ENCODE results near the gene GIGYF2. TPM values are rescaled to one million over a fixed set of nuclear protein-coding genes. Genes with fewer than 3 reads are reported as not detected.

The GIGYF2 gene
- total RNA-seq, 2 experiments from 2014 or later: 52.5 to 55.5 TPM

- no peak overlapping the region for H3K4me3 Mint-ChIP-seq
- ATAC-seq (ENCODE audit: poor library complexity) (no peak), DNase-seq (no peak)
- Histone ChIP-seq H3K4me3 (ENCODE audit: low read length) (no peak overlapping the region), H3K27ac (ENCODE audit: low read depth in 1 of 2, low read length in 2 of 2) (no peak overlapping the region), H3K36me3 (ENCODE audit: insufficient read depth, low read length) (peaks cover 74% of the 10 kb centered on the region), H3K9me3 (ENCODE audit: control insufficient read depth in 1 of 2, insufficient read depth in 1 of 2, low read length in 2 of 2) (no peaks in the 10 kb centered on the region), H3K4me1 (ENCODE audit: insufficient read depth, low read length) (peaks cover 19% of the 10 kb centered on the region), H3K27me3 (ENCODE audit: control insufficient read depth in 1 of 2, insufficient read depth in 2 of 2, low read length in 2 of 2) (no peaks in the 10 kb centered on the region)
- no peak for TF ChIP-seq CTCF (IDR thresholded peaks at IDR 0.05)
- no peaks in the 10 kb centered on the region for H3K9me3 Mint-ChIP-seq
- ChIA-PET POLR2A (no interaction called here), CTCF (no interaction called here)
- peaks cover 90% of the 10 kb centered on the region for H3K36me3 Mint-ChIP-seq (ENCODE audit: low read depth)
- intact Hi-C loops (cut with DNase I, micrococcal nuclease): no loop called here
- H3K4me1 Mint-ChIP-seq (ENCODE audit: low read depth): peaks cover 35% of the 10 kb centered on the region
- H3K27me3 Mint-ChIP-seq: no peaks in the 10 kb centered on the region
- H3K27ac Mint-ChIP-seq: peak overlapping the region; percentile 68
These were observed 139.8 kb downstream of the GIGYF2 start for GRCh38 chr2:232836934-232837333.

- peaks cover 71% of the 10 kb centered on the region for H3K36me3 ChIP-seq (ENCODE audit: insufficient read depth, low read length)
These were observed 141.3 kb downstream of the GIGYF2 start for GRCh38 chr2:232838406-232838874.

DNA sequence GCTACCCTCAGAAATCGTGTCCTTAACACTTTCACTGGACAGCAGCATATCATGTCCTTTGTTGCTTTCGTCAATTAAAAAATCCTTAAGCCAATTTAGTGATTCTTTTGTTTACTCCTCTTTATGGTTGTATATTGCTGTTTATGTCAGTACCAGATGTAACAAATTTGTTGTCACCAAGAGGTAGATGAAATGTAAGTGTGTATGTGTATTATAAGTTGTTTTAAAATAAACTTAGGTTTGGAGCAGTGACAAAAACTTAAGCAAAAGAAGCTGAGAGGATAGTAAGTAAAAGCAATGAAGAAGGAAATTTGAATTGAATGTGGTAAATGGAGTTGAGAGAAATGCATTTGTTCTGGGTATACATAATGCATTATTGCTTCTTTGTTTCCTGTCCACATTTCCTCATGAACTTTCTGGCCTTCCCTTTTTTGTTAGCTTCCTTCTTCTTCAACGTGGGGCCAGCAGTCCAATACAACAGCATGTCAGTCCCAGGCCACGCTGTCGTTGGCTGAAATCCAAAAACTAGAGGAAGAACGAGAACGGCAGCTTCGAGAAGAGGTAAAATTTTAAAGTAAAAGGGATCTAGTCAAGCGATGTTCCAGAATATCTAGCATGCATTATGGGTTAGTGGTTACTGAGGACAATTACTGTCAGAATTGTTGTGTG lies 142.4 kb downstream of the GIGYF2 start:
- H3K27ac ChIP-seq (ENCODE audit: low read depth in 1 of 2, low read length in 2 of 2): no peak overlapping the region
- H3K36me3 Mint-ChIP-seq (ENCODE audit: low read depth): peaks cover 86% of the 10 kb centered on the region
- H3K27me3 ChIP-seq (ENCODE audit: control insufficient read depth in 1 of 2, insufficient read depth in 2 of 2, low read length in 2 of 2): no peaks in the 10 kb centered on the region
- H3K4me1 Mint-ChIP-seq (ENCODE audit: low read depth): peaks cover 35% of the 10 kb centered on the region
- TF ChIP-seq CTCF (IDR thresholded peaks at IDR 0.05): no peak
- peak overlapping the region; percentile 75 for H3K27ac Mint-ChIP-seq
- no peak overlapping the region for H3K4me3 ChIP-seq (ENCODE audit: low read length)
- intact Hi-C loops (cut with DNase I, micrococcal nuclease): no loop called here
- peaks cover 19% of the 10 kb centered on the region for H3K4me1 ChIP-seq (ENCODE audit: insufficient read depth, low read length)
- H3K9me3 Mint-ChIP-seq: no peaks in the 10 kb centered on the region
- H3K27me3 Mint-ChIP-seq: no peaks in the 10 kb centered on the region
- CTCF ChIA-PET: interaction anchor here (1.2 kb wide), 1 partner anchor 13 kb away, joined by 3 read pairs; no protein-coding TSS in a partner anchor
- POLR2A ChIA-PET: no interaction called here
- H3K36me3 ChIP-seq (ENCODE audit: insufficient read depth, low read length): peaks cover 70% of the 10 kb centered on the region
- no peak overlapping the region for H3K4me3 Mint-ChIP-seq
- H3K9me3 ChIP-seq (ENCODE audit: control insufficient read depth in 1 of 2, insufficient read depth in 1 of 2, low read length in 2 of 2): no peaks in the 10 kb centered on the region
- DNase-seq (peak in 3 of 14 experiments; percentile 22 to 40 (median 36)), ATAC-seq (ENCODE audit: poor library complexity) (no peak)

More at GRCh38 chr2:232838406-232838874, 141.3 kb downstream of the GIGYF2 start:
- Histone ChIP-seq H3K27ac (ENCODE audit: low read depth in 1 of 2, low read length in 2 of 2) (peak overlapping the region; percentile 31 to 39), H3K4me3 (ENCODE audit: low read length) (no peak overlapping the region), H3K9me3 (ENCODE audit: control insufficient read depth in 1 of 2, insufficient read depth in 1 of 2, low read length in 2 of 2) (no peaks in the 10 kb centered on the region), H3K4me1 (ENCODE audit: insufficient read depth, low read length) (peaks cover 19% of the 10 kb centered on the region), H3K27me3 (ENCODE audit: control insufficient read depth in 1 of 2, insufficient read depth in 2 of 2, low read length in 2 of 2) (no peaks in the 10 kb centered on the region)
- peaks cover 86% of the 10 kb centered on the region for H3K36me3 Mint-ChIP-seq (ENCODE audit: low read depth)
- intact Hi-C loops (cut with DNase I, micrococcal nuclease): no loop called here
- ChIA-PET POLR2A (no interaction called here), CTCF (no interaction called here)
- no peaks in the 10 kb centered on the region for H3K9me3 Mint-ChIP-seq
- H3K4me1 Mint-ChIP-seq (ENCODE audit: low read depth): peaks cover 35% of the 10 kb centered on the region
- TF ChIP-seq CTCF (IDR thresholded peaks at IDR 0.05): no peak
- DNase-seq (peak; percentile 24 to 81 (median 60)), ATAC-seq (ENCODE audit: poor library complexity) (peak; percentile 92)
- peak overlapping the region; percentile 75 for H3K27ac Mint-ChIP-seq
- peak overlapping the region; percentile 1 for H3K4me3 Mint-ChIP-seq
- H3K27me3 Mint-ChIP-seq: no peaks in the 10 kb centered on the region

Measured in CD4-positive, alpha-beta T cell (primary cell).